ENCODE results near the gene COL4A4.

DNA sequence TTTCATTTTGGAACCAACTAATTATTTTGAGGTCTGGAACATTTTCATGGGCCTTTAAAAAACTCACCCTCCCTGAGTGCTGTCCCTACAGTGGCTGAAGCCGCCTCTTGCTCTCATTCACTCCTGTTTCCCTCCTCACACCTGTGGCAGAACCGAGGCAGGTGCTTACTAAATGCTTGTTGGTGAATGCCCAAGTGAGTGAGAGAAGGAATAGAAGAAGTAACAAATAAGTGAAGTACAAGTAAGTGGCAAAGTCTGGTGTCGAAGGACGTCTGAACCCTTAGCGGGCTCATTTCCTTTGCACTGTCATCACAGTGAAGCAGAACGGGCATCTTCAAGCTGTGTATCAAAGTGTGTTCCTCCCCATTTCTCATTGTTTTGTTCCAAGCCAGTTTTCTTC lies 192.9 kb downstream of the COL4A4 start:
- no peak for TF ChIP-seq POLR2A (IDR thresholded peaks at IDR 0.05; ENCODE audit: low read depth)
- TF ChIP-seq, protein P1, sequence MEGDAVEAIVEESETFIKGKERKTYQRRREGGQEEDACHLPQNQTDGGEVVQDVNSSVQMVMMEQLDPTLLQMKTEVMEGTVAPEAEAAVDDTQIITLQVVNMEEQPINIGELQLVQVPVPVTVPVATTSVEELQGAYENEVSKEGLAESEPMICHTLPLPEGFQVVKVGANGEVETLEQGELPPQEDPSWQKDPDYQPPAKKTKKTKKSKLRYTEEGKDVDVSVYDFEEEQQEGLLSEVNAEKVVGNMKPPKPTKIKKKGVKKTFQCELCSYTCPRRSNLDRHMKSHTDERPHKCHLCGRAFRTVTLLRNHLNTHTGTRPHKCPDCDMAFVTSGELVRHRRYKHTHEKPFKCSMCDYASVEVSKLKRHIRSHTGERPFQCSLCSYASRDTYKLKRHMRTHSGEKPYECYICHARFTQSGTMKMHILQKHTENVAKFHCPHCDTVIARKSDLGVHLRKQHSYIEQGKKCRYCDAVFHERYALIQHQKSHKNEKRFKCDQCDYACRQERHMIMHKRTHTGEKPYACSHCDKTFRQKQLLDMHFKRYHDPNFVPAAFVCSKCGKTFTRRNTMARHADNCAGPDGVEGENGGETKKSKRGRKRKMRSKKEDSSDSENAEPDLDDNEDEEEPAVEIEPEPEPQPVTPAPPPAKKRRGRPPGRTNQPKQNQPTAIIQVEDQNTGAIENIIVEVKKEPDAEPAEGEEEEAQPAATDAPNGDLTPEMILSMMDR (IDR thresholded peaks at IDR 0.05): no peak

Data from esophagus muscularis mucosa (tissue), 3 donors.